GM18499 (cell line): ENCODE measurements around the gene KAZN.

Experiments used
- ATAC-seq: cut with Tn5 transposase; IDR thresholded peaks from one replicate; pipeline ENCODE4 v1.9.1; 2021; ENCODE audit warnings: moderate number of reproducible peaks; ENCODE audit not compliant: insufficient read depth, unreplicated experiment

KAZN gene

DNA sequence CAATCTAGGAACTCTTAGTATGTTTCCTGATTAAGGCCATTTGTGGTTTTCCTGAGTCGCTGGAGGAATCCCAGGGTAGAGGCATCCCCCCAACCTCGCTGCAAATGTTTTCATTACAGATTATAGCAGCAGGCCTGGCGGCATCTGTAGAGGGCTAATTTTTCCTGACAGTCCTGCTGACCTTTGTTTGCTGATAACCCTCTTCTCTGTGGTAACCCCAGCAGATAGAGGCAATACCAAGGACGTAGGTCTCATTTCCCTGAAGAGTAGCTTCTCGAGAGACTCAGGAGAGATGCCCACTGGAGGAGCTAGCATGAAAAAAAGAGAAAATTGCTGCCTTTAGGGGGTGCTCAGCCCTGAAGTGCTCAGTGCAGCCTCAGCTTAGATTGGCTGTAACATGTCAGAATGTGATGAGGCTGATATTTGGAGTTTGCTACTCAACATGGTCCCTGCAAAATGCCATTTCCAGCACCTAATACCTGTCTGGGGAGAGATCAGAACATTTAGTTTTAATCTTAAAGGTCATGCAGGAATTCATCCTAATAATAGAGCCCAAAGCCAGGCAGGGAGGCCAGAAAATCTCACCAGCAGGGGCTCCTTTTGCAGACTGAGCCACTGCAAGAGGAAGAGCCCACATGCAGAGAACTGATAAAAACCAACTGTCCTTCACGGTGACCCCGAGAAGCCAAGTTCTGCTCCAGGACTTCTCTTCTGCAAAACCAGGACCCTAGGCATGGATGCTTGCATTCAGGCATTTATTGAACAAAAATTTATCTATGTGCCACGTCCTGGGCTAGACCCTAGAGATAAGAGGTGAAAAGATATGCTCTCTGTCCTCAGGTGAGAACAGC, 184.5 kb downstream of the KAZN start:
- ATAC-seq = no peak

DNA sequence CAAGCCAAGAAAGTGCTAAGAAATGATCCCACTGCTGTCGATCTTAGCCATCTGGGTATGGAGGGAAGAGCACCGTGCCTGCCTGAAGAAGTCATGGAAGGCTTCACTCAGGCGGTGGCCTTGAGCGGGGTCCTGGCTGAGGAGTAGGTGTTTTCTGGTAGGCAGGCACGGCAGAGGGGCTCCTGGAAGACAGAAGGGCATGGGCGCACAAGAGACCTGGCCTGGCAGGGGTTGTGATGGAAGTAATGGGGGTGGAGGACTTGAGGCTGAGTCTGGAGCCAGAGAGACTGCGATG, 185.1 kb downstream of the KAZN start:
- no peak for ATAC-seq

DNA sequence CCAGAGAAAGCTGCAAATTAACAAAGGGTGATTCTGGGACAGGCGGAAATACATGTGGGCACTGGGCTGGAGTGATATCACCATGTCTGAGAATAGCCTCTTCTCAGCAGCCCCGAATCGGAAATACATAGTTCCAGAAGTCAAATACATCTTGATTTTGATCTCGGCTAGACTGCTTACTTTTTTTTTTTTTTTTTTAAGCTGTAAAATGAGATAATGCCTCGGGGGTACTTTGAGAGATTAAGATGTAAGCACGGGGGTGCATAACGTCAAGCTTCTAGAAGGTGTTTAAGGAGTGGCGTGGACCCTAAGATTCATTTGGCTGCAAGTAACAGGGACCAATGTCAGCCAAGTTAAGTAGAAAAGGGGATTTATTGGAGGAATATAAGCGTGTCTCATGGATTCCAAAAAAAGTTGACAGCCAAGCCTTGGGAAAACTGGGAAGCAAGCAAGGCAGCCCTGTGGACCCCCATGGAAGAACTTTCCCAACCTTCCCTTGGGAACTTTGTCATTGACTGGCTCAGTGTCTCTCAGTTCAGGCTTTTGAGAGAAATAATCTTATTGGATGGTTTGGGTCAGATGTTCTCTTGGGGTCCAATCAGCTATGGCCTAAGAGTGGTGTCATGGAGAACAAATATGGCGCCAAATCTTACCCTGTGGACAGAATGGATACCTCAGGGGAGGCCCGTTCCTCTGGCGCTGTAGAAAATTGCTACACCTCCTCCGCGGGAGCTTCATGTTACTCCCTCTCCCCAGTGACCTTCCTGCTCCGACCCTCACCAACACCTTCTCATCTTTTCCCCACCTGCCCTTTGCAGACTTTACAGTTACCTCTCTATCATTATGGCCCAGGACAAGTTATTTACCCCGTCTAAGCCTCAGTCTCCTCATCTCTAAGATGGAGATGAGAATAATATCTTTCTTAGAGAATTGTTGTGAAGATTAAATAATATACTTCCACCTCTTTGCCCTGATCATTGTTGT, 186.6 kb downstream of the KAZN start:
- ATAC-seq = no peak

GRCh38 chr1:14786109-14786675, 187.7 kb downstream of the KAZN start:
- no peak for ATAC-seq

DNA sequence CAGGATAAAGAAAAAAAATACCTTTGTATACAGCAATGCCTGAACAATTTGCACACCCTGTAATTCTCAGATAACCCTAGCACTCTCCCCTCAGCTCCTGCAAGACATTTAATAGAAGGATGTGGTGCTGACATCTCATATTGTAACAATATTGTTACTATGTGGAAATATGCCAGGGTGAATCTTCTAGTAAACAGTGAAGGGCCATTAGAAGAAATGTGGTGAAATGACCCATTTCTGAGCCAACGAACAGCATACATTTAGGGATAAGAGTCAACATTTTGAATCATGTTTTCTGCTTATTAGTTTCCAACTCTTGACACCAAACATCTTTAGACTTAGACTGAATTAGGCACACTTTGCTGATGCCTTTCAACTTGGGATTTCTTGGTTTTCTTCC, 188.2 kb downstream of the KAZN start:
- no peak for ATAC-seq

GRCh38 chr1:14787604-14788003, 189.1 kb downstream of the KAZN start:
- no peak for ATAC-seq

GRCh38 chr1:14788080-14788479, 189.6 kb downstream of the KAZN start:
- no peak for ATAC-seq

GRCh38 chr1:14790982-14791381, 192.5 kb downstream of the KAZN start:
- ATAC-seq = no peak

GRCh38 chr1:14791654-14792053, 193.2 kb downstream of the KAZN start:
- ATAC-seq = no peak

DNA sequence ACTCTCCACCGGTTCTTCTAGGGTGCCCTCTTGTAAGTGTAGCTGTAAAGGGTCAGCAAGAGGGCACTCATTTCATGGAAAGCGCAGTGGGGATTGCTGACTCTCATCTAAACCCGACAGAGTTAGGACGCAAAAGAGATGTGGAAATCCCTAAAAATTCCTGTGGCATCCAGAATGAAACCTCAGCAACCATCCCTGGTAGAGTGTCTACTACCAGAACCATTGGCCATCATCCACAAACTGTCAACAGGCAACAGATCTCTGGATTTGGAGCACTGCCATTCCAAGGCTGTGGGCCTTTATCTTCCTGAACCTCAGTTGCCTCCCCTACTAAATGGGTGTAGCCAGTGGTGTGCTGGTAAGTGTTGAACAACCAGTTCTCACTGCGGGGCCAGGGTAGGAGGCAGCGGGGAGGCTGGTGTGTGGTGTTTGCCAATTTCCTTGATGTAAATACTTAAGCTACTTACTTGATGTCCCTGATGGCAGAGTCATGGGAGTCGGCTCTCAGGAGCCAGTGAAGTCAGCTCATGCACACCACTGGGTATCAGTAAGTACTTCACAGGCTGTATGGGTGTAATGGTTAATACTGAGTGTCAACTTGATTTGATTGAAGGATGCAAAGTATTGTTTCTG, 195.8 kb downstream of the KAZN start:
- ATAC-seq = no peak

DNA sequence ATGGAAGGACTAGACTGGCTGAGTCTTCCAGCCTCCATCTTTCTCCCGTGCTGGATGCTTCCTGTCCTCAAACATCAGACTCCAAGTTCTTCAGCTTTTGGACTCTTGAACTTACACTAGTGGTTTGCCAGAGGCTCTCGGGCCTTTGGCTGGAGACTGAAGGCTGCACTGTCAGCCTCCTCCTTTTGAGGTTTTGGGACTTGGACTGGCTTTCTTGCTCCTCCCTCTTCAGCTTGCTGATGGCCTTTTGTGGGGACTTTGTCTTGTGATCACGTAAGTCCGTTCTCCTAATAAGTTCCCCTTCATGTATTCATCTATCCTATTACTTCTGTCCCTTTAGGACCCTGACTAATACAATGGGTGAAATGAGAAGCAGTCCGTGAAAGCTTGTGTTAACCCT, 196.4 kb downstream of the KAZN start:
- ATAC-seq = no peak

DNA sequence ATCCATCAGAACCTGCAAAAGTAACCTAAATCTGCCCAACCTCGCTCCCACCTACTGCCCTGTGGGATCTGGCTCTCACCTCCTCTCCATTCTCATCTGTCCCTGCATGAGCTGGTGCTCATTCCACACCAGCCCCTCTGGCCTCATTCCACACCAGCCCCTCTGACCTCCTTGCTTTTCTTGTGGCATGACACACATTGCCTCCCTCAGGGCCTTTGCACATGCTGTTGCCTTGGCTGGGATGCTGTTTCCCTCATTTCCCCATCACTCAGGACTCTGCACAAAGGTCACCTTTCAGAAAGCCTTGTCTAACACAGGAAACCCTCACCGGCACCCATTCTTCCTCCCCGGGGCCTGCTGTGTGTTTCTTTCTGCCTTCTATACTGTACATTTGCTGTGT, 197.1 kb downstream of the KAZN start:
- no peak for ATAC-seq

DNA sequence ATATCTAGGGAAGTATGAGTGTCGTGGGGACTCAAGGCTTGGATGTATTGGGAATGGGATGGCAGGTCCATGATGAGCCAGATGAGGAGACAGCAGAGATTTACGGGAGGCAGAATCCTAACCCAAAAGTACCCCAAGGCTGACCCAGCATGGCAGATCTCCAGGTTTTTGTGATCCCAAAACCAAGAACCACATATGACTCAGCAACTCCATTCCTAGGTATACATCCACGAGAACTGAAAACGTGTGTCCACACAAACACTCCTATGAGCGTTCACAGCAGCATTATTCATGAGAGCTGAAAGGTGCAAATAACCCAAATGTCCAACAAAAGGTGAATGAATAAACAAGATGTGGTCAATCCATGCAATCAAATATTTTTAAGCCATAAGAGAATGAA, 201.5 kb downstream of the KAZN start:
- no peak for ATAC-seq

GRCh38 chr1:14800500-14801076, 202.1 kb downstream of the KAZN start:
- no peak for ATAC-seq

GRCh38 chr1:14803002-14803789, 204.7 kb downstream of the KAZN start:
- no peak for ATAC-seq

- no peak for ATAC-seq
These were observed 206.1 kb downstream of the KAZN start for GRCh38 chr1:14804626-14805025.

DNA sequence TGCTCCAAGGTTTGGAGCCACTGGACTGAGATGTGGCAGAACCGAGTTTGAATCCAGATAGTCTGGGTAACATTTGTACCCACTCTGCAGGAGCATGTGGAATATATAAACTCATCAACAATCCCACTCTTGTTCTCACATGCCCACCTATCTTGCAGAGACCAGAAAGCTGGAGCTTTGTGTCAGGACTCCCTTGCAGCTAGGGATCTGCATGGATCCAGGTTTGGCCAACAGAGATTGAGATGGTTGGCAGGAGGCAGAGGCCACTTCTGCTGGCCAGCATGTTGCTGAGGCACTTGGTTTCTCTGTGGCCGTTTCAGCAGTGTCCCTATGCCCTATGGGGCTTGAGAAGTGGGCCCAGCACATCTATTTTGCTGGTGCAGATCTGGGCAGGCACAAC, 208.3 kb downstream of the KAZN start:
- no peak for ATAC-seq

DNA sequence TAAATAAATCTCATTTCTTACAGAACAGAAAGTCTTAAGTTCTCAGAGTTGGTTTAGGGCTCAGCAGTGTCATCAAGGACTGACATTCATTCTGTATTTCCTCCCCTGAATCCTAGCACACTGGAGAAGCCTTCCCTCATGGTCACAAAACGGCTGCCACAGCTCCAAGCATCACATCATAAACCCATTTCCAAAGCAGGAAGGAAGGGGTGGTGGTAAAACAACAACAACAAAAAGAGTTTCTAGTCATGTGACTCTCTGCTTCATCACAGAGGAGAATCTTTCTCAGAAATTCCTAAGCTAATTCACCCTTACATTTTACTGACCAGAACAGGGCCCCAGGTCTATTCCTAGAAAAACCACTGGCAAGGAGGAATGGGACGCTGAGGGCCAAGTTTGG, 210.3 kb downstream of the KAZN start:
- ATAC-seq = no peak

- ATAC-seq = no peak
These were observed 210.9 kb downstream of the KAZN start for GRCh38 chr1:14809191-14809981.
